IMR-90 (cell line): ENCODE results near the gene CDKL4.

Experiments
- CEBPB ChIP-seq: IDR thresholded peaks from 2 replicates; pipeline ENCODE4 v1.6.1; 2012; ENCODE audit warnings: low read depth, low read length, improper control_type of control experiment
- MXI1 ChIP-seq: IDR thresholded peaks from 2 replicates; pipeline ENCODE4 v1.6.1; 2012; ENCODE audit warnings: low read depth, mild to moderate bottlenecking, low read length, moderate library complexity, borderline replicate concordance
- NFE2L2 ChIP-seq: fragments of 150-350 bp; IDR thresholded peaks from 2 replicates; pipeline ENCODE4 v1.6.1; 2016; ENCODE audit warnings: low read depth, mild to moderate bottlenecking, low read length
- POLR2A ChIP-seq: IDR thresholded peaks from 2 replicates; pipeline ENCODE4 v1.6.1; 2012; ENCODE audit warnings: mild to moderate bottlenecking, low read depth, low read length
- RAD21 ChIP-seq: IDR thresholded peaks from 2 replicates; pipeline ENCODE4 v1.6.1; 2012; ENCODE audit warnings: low read length, improper control_type of control experiment
- RCOR1 ChIP-seq: IDR thresholded peaks from 2 replicates; pipeline ENCODE4 v1.6.1; 2012; ENCODE audit warnings: mild to moderate bottlenecking, low read length, improper control_type of control experiment; ENCODE audit not compliant: insufficient replicate concordance
- RFX5 ChIP-seq: IDR thresholded peaks from 2 replicates; pipeline ENCODE4 v1.8.0; 2012; ENCODE audit warnings: low read depth, mild to moderate bottlenecking, low read length, moderate library complexity
- TF ChIP-seq, protein P1 (sequence below): fragments of 150-350 bp; IDR thresholded peaks from 2 replicates; pipeline ENCODE4 v1.6.1; 2017; ENCODE audit warnings: mild to moderate bottlenecking, antibody characterized with exemption, low read length, low read depth
- TF ChIP-seq, protein P2 (sequence below): conservative IDR thresholded peaks from 2 replicates; pipeline ENCODE4 v1.5.1; 2012; ENCODE audit warnings: mild to moderate bottlenecking, low read depth, low read length, improper control_type of control experiment

DNA sequence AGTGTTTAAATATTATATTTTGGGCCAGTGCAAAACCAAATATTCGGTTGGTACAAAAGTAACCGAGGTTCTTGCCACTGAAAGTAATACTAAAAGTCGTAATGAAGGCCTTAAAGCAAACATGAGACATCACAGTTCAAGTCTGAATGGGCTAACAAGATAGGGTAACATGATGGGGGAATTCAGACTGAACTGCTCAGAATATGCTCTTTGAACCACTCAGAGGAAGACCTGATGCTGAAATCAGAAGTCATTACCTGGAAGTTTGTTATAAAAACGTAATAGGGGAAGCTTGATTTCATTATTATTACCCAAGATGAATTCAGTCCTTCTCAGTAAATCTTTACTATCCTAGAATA is 26.6 kb downstream of the CDKL4 start:
- TF ChIP-seq, protein P1, sequence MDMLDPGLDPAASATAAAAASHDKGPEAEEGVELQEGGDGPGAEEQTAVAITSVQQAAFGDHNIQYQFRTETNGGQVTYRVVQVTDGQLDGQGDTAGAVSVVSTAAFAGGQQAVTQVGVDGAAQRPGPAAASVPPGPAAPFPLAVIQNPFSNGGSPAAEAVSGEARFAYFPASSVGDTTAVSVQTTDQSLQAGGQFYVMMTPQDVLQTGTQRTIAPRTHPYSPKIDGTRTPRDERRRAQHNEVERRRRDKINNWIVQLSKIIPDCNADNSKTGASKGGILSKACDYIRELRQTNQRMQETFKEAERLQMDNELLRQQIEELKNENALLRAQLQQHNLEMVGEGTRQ = no peak
- TF ChIP-seq, protein P2, sequence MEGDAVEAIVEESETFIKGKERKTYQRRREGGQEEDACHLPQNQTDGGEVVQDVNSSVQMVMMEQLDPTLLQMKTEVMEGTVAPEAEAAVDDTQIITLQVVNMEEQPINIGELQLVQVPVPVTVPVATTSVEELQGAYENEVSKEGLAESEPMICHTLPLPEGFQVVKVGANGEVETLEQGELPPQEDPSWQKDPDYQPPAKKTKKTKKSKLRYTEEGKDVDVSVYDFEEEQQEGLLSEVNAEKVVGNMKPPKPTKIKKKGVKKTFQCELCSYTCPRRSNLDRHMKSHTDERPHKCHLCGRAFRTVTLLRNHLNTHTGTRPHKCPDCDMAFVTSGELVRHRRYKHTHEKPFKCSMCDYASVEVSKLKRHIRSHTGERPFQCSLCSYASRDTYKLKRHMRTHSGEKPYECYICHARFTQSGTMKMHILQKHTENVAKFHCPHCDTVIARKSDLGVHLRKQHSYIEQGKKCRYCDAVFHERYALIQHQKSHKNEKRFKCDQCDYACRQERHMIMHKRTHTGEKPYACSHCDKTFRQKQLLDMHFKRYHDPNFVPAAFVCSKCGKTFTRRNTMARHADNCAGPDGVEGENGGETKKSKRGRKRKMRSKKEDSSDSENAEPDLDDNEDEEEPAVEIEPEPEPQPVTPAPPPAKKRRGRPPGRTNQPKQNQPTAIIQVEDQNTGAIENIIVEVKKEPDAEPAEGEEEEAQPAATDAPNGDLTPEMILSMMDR = no peak
- TF ChIP-seq NFE2L2 = no peak
- TF ChIP-seq POLR2A = no peak
- TF ChIP-seq MXI1 = no peak
- TF ChIP-seq RFX5 = no peak
- no peak for TF ChIP-seq RCOR1
- no peak for TF ChIP-seq CEBPB
- no peak for TF ChIP-seq RAD21
